HCT116 (cell line): ENCODE data around the gene LSM11. TPM values are rescaled to one million over a fixed set of nuclear protein-coding genes. Genes with fewer than 3 reads are reported as not detected.

Source experiments
- ATAC-seq: fragments of 200-7000 bp; cut with Tn5 transposase; 2 replicates; pipeline ENCODE4 v1.9.1; 2020; ENCODE audit warnings: mild to moderate bottlenecking, moderate library complexity
- BruUV-seq: library from RNA; stranded (reverse); fragments of 400-500 nt; replicated peaks from 2 replicates; lab custom pipeline; 2021; lab: Mats Ljungman, UMichigan
- CTCF ChIA-PET: fragments of 300-600 bp; sonication (Branson Sonifier 250); formaldehyde crosslinking; loops from one replicate; lab custom pipeline; 2021; ENCODE audit warnings: antibody characterized with exemption; lab: Charles Lee
- POLR2A ChIA-PET: fragments of 300-600, 350-600 bp; sonication (Branson Sonifier 250); formaldehyde crosslinking; loops from one replicate; lab custom pipeline; 2021; ENCODE audit warnings: antibody characterized with exemption; lab: Charles Lee
- RAD21 ChIA-PET, 2 experiments: fragments of 300-600 bp; sonication (Branson Sonifier 250); formaldehyde crosslinking; loops; one replicate each; lab custom pipeline; 2023; ENCODE audit warnings: low total read pairs in 2 of 2; ENCODE audit not compliant: uncharacterized antibody in 2 of 2, unreplicated experiment in 2 of 2, low non-redundant PET in 1 of 2; lab: Charles Lee
- DNase-seq: peaks from one replicate; pipeline ENCODE4 v3.0.0-alpha.2; 2010; ENCODE audit warnings: low read depth, low spot score
- H2AFZ ChIP-seq: fragments of 200-600 bp; shearing (Covaris generic), sonication (generic); 2 replicates; pipeline ENCODE4 v1.6.1; 2017; ENCODE audit warnings: low read depth, mixed run types, mixed read lengths, antibody characterized with exemption, low read length; ENCODE audit not compliant: poor library complexity, severe bottlenecking
- H3K27ac ChIP-seq: 2 replicates; pipeline ENCODE4 v1.5.1; 2012; ENCODE audit warnings: low read depth, low read length
- H3K27me3 ChIP-seq: fragments of 200-600 bp; sonication (generic); 2 replicates; pipeline ENCODE4 v1.6.1; 2016; ENCODE audit warnings: mixed run types, low read length, mixed read lengths; ENCODE audit not compliant: insufficient read depth
- H3K36me3 ChIP-seq, 2 experiments: fragments of 200-500 bp in 1 of 2; fragments of 200-600 bp in 1 of 2; sonication (Bioruptor generic) in 1 of 2; sonication (generic) in 1 of 2; 2 replicates each; pipeline versions ENCODE4 v1.5.1 to v1.6.1; 2014 to 2016; ENCODE audit warnings: low read length in 2 of 2, inconsistent platforms in 1 of 2, mixed read lengths in 1 of 2, mixed run types in 1 of 2; ENCODE audit not compliant: insufficient read depth in 2 of 2, control insufficient read depth in 1 of 2
- H3K4me1 ChIP-seq, 2 experiments: fragments of 200-600 bp in 1 of 2; sonication (generic) in 1 of 2; 2 replicates each; pipeline versions ENCODE4 v1.5.1 to v1.6.1; 2012 to 2017; ENCODE audit warnings: low read length in 2 of 2, inconsistent platforms in 1 of 2, mild to moderate bottlenecking in 1 of 2, mixed read lengths in 1 of 2, mixed run types in 1 of 2, moderate library complexity in 1 of 2; ENCODE audit not compliant: insufficient read depth in 2 of 2, control insufficient read depth in 1 of 2
- H3K4me2 ChIP-seq: fragments of 200-600 bp; sonication (generic); 2 replicates; pipeline ENCODE4 v1.6.1; 2017; ENCODE audit warnings: mixed run types, low read length, mixed read lengths
- H3K4me3 ChIP-seq, 2 experiments: fragments of 200-600 bp in 1 of 2; sonication (generic) in 1 of 2; replicated peaks in 1 of 2; 2 replicates each; pipeline ENCODE4 v1.5.1; 2011 to 2016; ENCODE audit warnings: low read length in 2 of 2, control low read depth in 1 of 2, low read depth in 1 of 2, mild to moderate bottlenecking in 1 of 2, mixed read lengths in 1 of 2, mixed run types in 1 of 2
- H3K79me2 ChIP-seq: fragments of 200-600 bp; sonication (generic); 2 replicates; pipeline ENCODE4 v1.6.1; 2017; ENCODE audit warnings: mild to moderate bottlenecking, mixed run types, low read length, moderate library complexity, mixed read lengths; ENCODE audit not compliant: insufficient read depth
- H3K9ac ChIP-seq: fragments of 200-600 bp; sonication (generic); 2 replicates; pipeline ENCODE4 v1.6.1; 2016; ENCODE audit warnings: low read length, mixed read lengths
- H3K9me2 ChIP-seq: fragments of 200-600 bp; sonication (generic), shearing (Covaris generic); 2 replicates; pipeline ENCODE4 v1.6.1; 2017; ENCODE audit warnings: mixed run types, mild to moderate bottlenecking, moderate library complexity; ENCODE audit not compliant: insufficient read depth
- H3K9me3 ChIP-seq, 2 experiments: fragments of 200-500 bp in 1 of 2; fragments of 200-600 bp in 1 of 2; sonication (Bioruptor generic) in 1 of 2; sonication (generic) in 1 of 2; 2 replicates each; pipeline ENCODE4 v1.6.1; 2014 to 2017; ENCODE audit warnings: low read length in 2 of 2, mixed read lengths in 2 of 2, inconsistent platforms in 1 of 2, low read depth in 1 of 2, mild to moderate bottlenecking in 1 of 2, mixed run types in 1 of 2, moderate library complexity in 1 of 2; ENCODE audit not compliant: control insufficient read depth in 1 of 2, insufficient read depth in 1 of 2
- H4K20me1 ChIP-seq: fragments of 200-600 bp; sonication (generic), shearing (Covaris generic); 2 replicates; pipeline ENCODE4 v1.6.1; 2017; ENCODE audit warnings: mixed run types, mild to moderate bottlenecking, moderate library complexity; ENCODE audit not compliant: insufficient read depth
- REST ChIP-seq: IDR thresholded peaks from 2 replicates; pipeline ENCODE4 v1.6.1; 2012; ENCODE audit warnings: low read depth
- intact Hi-C: fragments of 100-400 bp; cut with micrococcal nuclease; formaldehyde crosslinking; loops from 2 replicates; pipeline ENCODE4 v1.10.0; 2022
- total RNA-seq: library from RNA; stranded (reverse); gene quantifications from one replicate; pipeline ENCODE4 v1.2.1, GENCODE V29; 2021; ENCODE audit not compliant: unreplicated experiment
- TF ChIP-seq, protein P1 (sequence below): IDR thresholded peaks from 2 replicates; pipeline ENCODE4 v1.6.1; 2012

Gene LSM11
- total RNA-seq, 1 experiment from 2014 or later, result 6.2 TPM

DNA sequence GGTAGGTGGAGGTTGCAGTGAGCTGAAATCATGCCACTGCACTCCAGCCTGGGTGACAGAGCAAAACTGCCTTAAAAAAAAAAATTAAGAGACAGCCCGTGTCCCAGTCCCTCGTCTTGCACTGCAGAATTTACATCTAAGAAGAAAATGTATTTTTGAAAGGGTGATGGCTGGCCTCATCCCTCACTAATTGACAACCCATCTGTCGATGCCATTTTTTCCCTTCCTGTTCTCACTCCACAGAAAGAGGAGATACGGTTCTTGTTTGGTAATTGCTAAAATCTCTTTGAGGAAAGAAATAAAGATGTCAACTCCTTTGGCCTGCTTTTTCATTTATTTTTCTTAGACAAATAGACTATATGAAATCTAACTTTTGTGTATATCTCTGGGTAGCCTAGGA lies 2.4 kb upstream of the LSM11 start:
- BruUV-seq, result no TSS peak
- intact Hi-C loops, result loop anchor here (5.0 to 10.0 kb wide), 4 partner anchors 164 to 596 kb away; partner anchors contain the start of genes ADAM19 and MED7

More for the DNA sequence above, 2.4 kb upstream of the LSM11 start:
- Histone ChIP-seq H3K27ac (no peak overlapping the region), H4K20me1 (no peaks in the 10 kb centered on the region), H3K9me2 (no peaks in the 10 kb centered on the region), H3K27me3 (no peaks in the 10 kb centered on the region), H3K4me2 (no peak overlapping the region), H3K9ac (no peak overlapping the region), H3K36me3 (peaks cover 9 to 14% of the 10 kb centered on the region in 2 experiments; a peak in 3 of 4 replicates), H3K4me1 (peaks cover 8 to 24% of the 10 kb centered on the region in 2 experiments; a peak in 2 of 4 replicates), H3K9me3 (no peaks in the 10 kb centered on the region), H3K4me3 (no peak overlapping the region), H2AFZ (no peak overlapping the region), H3K79me2 (no peaks in the 10 kb centered on the region)
- TF ChIP-seq, protein P1, sequence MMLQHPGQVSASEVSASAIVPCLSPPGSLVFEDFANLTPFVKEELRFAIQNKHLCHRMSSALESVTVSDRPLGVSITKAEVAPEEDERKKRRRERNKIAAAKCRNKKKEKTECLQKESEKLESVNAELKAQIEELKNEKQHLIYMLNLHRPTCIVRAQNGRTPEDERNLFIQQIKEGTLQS, result no peak
- TF ChIP-seq REST, result no peak
- RAD21 ChIA-PET, result no interaction called here
- DNase-seq (no peak), ATAC-seq (no peak)
- CTCF ChIA-PET, result interaction anchor here (0.9 to 1.2 kb wide), 2 partner anchors 10 to 72 kb away, joined by 4 to 6 read pairs; partner anchors contain the start of gene THG1L
- POLR2A ChIA-PET, result no interaction called here
